Prostate gland (tissue), 2 donors: ENCODE data around the gene CAMK2D.

Source experiments
- CTCF ChIP-seq, 4 experiments: fragments of 200-600 bp in 2 of 4; fragments of 450-650 bp in 2 of 4; sonication (generic) in 2 of 4; IDR thresholded peaks; 1 replicate in 3 of 4; 2 replicates in 1 of 4; pipeline ENCODE4 v1.5.1; 2016 to 2019; ENCODE audit warnings: antibody characterized with exemption in 4 of 4, mild to moderate bottlenecking in 2 of 4, moderate library complexity in 2 of 4
- POLR2AphosphoS5 ChIP-seq: sonication (generic); formaldehyde crosslinking; IDR thresholded peaks from one replicate; pipeline ENCODE4 v1.6.1; 2017; ENCODE audit warnings: antibody characterized with exemption

DNA sequence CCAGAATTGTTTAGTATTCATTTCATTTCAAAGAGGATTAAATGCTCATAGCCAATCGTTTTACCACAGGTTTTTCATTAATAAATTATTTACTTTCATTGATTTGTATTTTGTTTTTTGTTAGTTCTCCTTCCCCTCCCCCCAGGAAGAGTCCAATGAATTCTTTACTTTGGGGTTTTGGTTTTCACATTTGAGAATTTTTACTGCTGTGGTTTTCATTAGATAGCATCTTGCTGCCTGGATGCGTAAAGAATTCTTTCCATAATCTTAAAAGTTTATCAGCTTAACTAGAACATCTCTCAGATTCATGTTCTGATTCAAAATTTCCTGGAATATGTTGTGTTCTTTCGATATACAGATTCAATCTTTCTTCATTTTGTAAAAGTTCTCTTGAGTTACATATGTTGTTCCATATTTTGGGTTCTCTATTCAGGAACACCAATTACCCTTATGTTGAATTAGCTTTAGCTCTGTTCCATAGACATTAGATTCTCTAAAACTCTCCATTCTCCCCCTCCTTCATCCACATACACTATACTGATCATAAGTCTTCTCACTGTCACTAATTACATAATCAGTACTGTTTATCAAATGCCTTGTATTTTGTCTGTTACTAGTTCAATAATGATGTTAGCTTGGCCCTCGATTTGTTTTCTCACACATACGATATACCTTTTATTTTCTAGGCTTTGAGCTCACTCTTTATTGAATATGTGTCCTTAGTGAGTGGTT, 184.4 kb downstream of the CAMK2D start:
- TF ChIP-seq CTCF (IDR thresholded peaks at IDR 0.05) (no peak), POLR2AphosphoS5 (no peak)
